Measurements from ENCODE around the gene ACMSD. TPM values are rescaled to one million over a fixed set of nuclear protein-coding genes. Genes with fewer than 3 reads are reported as not detected.

The ACMSD gene
- total RNA-seq, 2 donors from 2014 or later: not detected

DNA sequence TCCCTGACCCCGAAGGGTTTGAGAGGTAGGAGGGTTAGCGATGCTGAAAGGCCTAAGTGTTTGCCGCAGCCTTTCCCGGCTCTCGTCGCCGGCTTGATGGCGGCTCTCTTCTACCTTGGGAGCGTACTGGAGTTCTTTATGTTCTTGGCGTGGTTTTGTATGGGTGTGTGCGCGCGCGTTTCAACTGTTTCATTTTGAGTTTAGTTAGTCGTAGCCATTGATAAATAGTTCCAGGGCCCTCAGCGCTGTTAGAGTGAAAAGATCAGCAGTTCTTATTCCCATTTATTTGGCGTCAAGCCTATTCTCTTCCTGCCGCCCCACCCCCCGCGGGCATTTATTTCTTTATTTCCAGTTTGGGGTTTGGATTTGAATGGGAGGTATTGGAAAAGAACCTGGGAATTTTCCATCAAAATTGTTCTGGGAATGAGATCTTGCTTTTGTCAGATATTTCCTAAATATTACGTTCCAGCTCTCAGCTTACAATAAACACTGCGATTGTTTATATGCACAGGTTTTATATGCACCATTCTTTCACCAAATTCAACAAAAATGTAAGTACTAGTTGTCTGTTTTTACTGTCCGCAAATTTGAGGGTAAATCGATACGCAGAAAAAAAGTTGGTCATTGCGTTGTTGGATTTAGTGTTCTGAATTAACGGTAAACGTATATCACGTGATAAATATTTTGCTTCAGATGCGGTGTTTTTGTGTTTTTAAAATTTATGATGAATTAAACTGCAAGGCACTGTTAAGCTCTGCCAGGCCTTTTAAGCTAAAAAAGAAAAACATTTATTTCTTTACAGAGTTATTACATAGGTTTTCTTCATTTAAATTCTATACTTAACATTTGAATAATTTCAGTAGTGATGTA, 81.2 kb downstream of the ACMSD start:
- Mint-ChIP-seq H3K4me3 (peak overlapping the region; percentile 99), H3K4me1 (peaks cover 33% of the 10 kb centered on the region), H3K36me3 (ENCODE audit: low read depth) (peaks cover 9% of the 10 kb centered on the region), H3K27ac (peak overlapping the region; percentile 100), H3K27me3 (no peaks in the 10 kb centered on the region)
- peak; percentile 12 to 24 (median 15) for DNase-seq
- ATAC-seq: no peak
- H3K9me3 ChIP-seq (ENCODE audit: control insufficient read depth, low read length, poor library complexity, severe bottlenecking): no peaks in the 10 kb centered on the region

DNA sequence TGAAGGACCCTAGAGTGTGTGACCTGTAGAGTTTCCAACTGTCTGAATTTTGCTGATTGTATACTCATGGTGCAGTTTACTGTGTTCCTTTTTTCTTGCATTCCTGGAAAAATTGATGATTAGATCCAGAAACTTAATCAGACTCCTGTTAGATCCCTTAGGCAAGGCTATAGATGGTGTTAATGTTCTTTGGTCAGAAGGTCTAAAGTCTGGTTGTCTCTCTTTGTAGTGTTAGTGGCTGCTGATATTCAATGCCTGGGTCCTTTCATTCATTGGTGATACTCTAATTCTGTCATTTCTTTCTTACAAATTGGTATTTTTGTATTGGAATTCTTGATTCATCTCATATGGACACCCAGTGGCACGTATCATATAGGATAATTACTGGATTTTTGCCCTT, 86.5 kb downstream of the ACMSD start:
- Mint-ChIP-seq H3K4me3 (no peak overlapping the region), H3K27ac (peak overlapping the region; percentile 80), H3K4me1 (peaks cover 48% of the 10 kb centered on the region), H3K36me3 (ENCODE audit: low read depth) (peaks cover 4% of the 10 kb centered on the region), H3K27me3 (no peaks in the 10 kb centered on the region)
- no peak for DNase-seq
- no peak for ATAC-seq
- H3K9me3 ChIP-seq (ENCODE audit: control insufficient read depth, low read length, poor library complexity, severe bottlenecking): no peaks in the 10 kb centered on the region

GRCh38 chr2:134926231-134926931, 88.0 kb downstream of the ACMSD start:
- Mint-ChIP-seq H3K27me3 (no peaks in the 10 kb centered on the region), H3K27ac (peak overlapping the region; percentile 74), H3K4me3 (peak overlapping the region; percentile 80), H3K4me1 (peaks cover 58% of the 10 kb centered on the region), H3K36me3 (ENCODE audit: low read depth) (peaks cover 4% of the 10 kb centered on the region)
- ATAC-seq (no peak), DNase-seq (no peak)
- H3K9me3 ChIP-seq (ENCODE audit: control insufficient read depth, low read length, poor library complexity, severe bottlenecking): no peaks in the 10 kb centered on the region

DNA sequence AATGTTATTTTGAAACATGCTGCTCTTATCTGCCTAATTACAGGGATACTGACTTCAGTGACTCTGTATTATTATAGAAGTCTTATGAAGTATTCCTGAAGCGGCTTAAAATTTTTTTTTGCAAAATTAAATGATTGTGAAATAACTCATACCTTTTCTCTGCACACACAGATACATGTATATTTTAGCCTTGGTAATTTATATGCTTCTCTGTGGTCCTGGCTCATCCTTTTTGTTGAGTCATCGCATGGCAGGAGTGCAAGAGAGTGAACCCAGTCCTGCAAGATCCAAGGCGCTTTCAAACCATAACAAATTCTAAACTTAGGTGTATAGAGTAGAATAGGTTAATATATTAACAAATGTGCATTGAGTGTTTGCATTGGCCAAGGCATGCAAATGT, 88.8 kb downstream of the ACMSD start:
- no peak overlapping the region for H3K27ac Mint-ChIP-seq
- H3K9me3 ChIP-seq (ENCODE audit: control insufficient read depth, low read length, poor library complexity, severe bottlenecking): no peaks in the 10 kb centered on the region
- no peak for ATAC-seq
- H3K27me3 Mint-ChIP-seq: no peaks in the 10 kb centered on the region
- peaks cover 57% of the 10 kb centered on the region for H3K4me1 Mint-ChIP-seq
- H3K4me3 Mint-ChIP-seq: no peak overlapping the region
- peaks cover 4% of the 10 kb centered on the region for H3K36me3 Mint-ChIP-seq (ENCODE audit: low read depth)
- no peak for DNase-seq

DNA sequence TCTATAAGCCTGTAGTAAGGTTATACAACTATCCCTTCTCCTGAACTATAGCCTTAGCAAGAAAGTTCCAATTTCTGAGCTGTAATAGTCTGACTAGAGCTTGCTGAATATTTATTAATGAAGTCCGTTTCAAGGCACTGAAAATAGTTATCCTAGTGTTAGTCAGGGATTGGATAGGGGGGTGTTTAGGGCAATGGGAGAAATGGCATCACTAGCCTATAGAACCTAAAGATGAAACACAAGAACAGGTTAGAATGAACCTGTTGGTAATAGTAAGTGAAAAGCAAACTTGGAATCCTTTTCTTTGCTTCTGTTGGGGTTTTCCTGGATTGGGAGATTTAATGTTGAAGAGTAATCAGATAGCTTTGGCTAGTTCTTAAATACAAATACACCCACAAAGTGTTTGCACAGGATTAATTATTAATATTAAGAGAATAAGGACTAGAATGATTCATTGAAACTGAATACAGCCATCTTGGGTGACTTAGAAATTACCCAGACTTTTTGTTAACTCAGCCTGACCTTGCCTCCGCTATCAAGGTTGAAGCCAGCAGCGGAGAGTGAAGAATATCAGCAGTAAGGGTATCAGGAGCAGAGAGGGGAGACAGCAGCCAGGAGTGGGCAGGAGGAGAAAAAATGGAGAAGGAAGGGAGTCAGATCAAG, 94.6 kb downstream of the ACMSD start:
- no peak for ATAC-seq
- Mint-ChIP-seq H3K27ac (peak overlapping the region; percentile 83), H3K36me3 (ENCODE audit: low read depth) (peaks cover 5% of the 10 kb centered on the region), H3K27me3 (no peaks in the 10 kb centered on the region), H3K4me1 (peaks cover 43% of the 10 kb centered on the region), H3K4me3 (peak overlapping the region; percentile 68)
- no peaks in the 10 kb centered on the region for H3K9me3 ChIP-seq (ENCODE audit: control insufficient read depth, low read length, poor library complexity, severe bottlenecking)
- DNase-seq: no peak

DNA sequence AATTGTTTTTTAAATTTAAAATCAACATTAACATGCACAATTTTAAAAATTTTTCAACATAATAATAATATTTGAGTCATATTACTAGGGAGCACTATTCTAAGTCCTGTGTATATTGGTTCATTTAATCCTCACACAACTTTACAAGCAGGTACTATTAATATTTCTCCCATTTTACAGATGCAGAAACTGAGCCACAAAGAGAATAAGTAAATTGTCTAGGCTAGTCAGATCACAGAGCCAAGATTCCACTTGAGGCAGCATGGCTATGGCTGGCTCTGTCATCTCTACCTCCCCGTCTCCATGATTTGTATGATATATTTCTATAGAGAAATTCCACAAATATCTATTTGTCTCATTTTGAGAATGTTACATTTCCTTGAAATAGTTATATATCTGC, 95.3 kb downstream of the ACMSD start:
- no peak overlapping the region for H3K4me3 Mint-ChIP-seq

DNA sequence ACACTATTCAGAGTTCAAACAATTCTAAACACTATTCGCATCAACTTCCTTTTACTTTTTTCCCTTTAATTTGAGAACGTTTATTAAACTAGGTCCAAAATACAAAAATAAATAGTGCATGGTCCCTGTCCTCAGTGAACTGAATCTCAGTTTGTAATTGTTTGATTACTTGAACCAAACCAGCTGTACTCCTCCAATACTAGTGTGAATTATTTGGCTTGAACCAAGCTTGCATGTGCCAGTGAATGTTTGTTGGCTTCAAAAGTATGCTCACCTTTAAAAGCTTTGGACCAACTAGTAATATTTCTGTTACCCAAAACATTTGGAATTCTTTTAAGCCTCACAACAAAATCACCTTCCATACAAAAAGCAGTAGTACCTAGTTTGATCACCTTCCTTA, 95.7 kb downstream of the ACMSD start:
- H3K27ac Mint-ChIP-seq: peak overlapping the region; percentile 11
- H3K27me3 Mint-ChIP-seq: no peaks in the 10 kb centered on the region
- ATAC-seq (no peak), DNase-seq (no peak)
- H3K36me3 Mint-ChIP-seq (ENCODE audit: low read depth): peaks cover 5% of the 10 kb centered on the region
- no peak overlapping the region for H3K4me3 Mint-ChIP-seq
- no peaks in the 10 kb centered on the region for H3K9me3 ChIP-seq (ENCODE audit: control insufficient read depth, low read length, poor library complexity, severe bottlenecking)
- H3K4me1 Mint-ChIP-seq: peaks cover 39% of the 10 kb centered on the region

More for the DNA sequence above, 95.3 kb downstream of the ACMSD start:
- DNase-seq (no peak), ATAC-seq (no peak)
- Mint-ChIP-seq H3K36me3 (ENCODE audit: low read depth) (peaks cover 5% of the 10 kb centered on the region), H3K27me3 (no peaks in the 10 kb centered on the region), H3K4me1 (peaks cover 40% of the 10 kb centered on the region), H3K27ac (peak overlapping the region; percentile 83)
- no peaks in the 10 kb centered on the region for H3K9me3 ChIP-seq (ENCODE audit: control insufficient read depth, low read length, poor library complexity, severe bottlenecking)

DNA sequence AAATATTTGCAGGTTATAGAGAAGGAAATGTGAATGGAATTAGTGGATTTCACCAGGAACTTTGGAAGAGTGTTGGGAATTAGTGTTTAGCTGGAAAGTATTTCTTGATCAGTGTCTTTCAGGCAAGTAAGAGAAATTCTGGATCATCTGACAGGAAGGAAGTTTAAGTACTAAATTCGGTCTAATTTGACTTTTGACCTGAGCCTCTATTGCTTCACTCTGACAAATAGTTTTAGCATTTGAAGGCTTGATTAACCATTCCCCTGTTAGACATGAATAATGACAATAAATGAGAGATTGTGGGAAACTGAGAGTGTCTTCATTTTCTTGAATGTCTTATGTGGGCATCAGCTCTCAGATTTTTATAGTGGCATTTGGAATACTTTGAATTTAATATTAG, 96.2 kb downstream of the ACMSD start:
- H3K27me3 Mint-ChIP-seq: no peaks in the 10 kb centered on the region
- H3K36me3 Mint-ChIP-seq (ENCODE audit: low read depth): peaks cover 5% of the 10 kb centered on the region
- DNase-seq (no peak), ATAC-seq (no peak)
- no peak overlapping the region for H3K4me3 Mint-ChIP-seq
- peaks cover 38% of the 10 kb centered on the region for H3K4me1 Mint-ChIP-seq
- peak overlapping the region; percentile 11 for H3K27ac Mint-ChIP-seq
- no peaks in the 10 kb centered on the region for H3K9me3 ChIP-seq (ENCODE audit: control insufficient read depth, low read length, poor library complexity, severe bottlenecking)

- H3K27ac Mint-ChIP-seq: no peak overlapping the region
- H3K36me3 Mint-ChIP-seq (ENCODE audit: low read depth): peaks cover 7% of the 10 kb centered on the region
- peaks cover 21% of the 10 kb centered on the region for H3K4me1 Mint-ChIP-seq
- no peak overlapping the region for H3K4me3 Mint-ChIP-seq
- ATAC-seq: no peak
- H3K9me3 ChIP-seq (ENCODE audit: control insufficient read depth, low read length, poor library complexity, severe bottlenecking): no peaks in the 10 kb centered on the region
- DNase-seq: no peak
- H3K27me3 Mint-ChIP-seq: no peaks in the 10 kb centered on the region
These were observed 98.3 kb downstream of the ACMSD start for GRCh38 chr2:134936691-134937090.

DNA sequence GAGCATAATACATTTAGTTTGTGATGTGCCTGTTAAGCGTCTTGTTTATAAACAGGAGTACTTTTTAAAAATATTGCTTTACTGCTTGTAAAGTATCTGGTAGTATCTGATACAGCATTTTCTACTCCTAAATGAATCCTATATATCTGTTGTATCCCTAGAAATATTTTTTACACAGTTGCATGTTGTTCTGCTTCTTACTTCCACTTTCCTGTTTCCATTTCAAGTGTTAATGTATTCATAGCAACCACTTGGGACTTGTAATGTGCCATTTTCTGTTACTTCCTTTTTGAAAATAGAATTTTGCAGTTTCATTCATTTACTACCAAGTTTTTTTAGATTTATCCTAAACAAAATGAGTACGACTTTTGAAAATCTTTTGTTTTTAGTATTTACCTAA, 105.1 kb downstream of the ACMSD start:
- H3K4me3 Mint-ChIP-seq: no peak overlapping the region
- H3K4me1 Mint-ChIP-seq: peaks cover 7% of the 10 kb centered on the region
- no peak overlapping the region for H3K27ac Mint-ChIP-seq
- no peak for DNase-seq
- H3K36me3 Mint-ChIP-seq (ENCODE audit: low read depth): peaks cover 2% of the 10 kb centered on the region
- H3K9me3 ChIP-seq (ENCODE audit: control insufficient read depth, low read length, poor library complexity, severe bottlenecking): no peaks in the 10 kb centered on the region
- ATAC-seq: no peak
- H3K27me3 Mint-ChIP-seq: no peaks in the 10 kb centered on the region

GRCh38 chr2:134944975-134945374, 106.6 kb downstream of the ACMSD start:
- ATAC-seq: no peak

GRCh38 chr2:134946073-134946472, 107.7 kb downstream of the ACMSD start:
- Mint-ChIP-seq H3K4me3 (no peak overlapping the region), H3K4me1 (peaks cover 10% of the 10 kb centered on the region), H3K27ac (peak overlapping the region; percentile 49), H3K27me3 (no peaks in the 10 kb centered on the region), H3K36me3 (ENCODE audit: low read depth) (peaks cover 2% of the 10 kb centered on the region)
- DNase-seq (no peak), ATAC-seq (no peak)
- no peaks in the 10 kb centered on the region for H3K9me3 ChIP-seq (ENCODE audit: control insufficient read depth, low read length, poor library complexity, severe bottlenecking)

More at GRCh38 chr2:134944975-134945374, 106.6 kb downstream of the ACMSD start:
- H3K9me3 ChIP-seq (ENCODE audit: control insufficient read depth, low read length, poor library complexity, severe bottlenecking): no peaks in the 10 kb centered on the region
- peaks cover 8% of the 10 kb centered on the region for H3K4me1 Mint-ChIP-seq
- peak overlapping the region; percentile 49 for H3K27ac Mint-ChIP-seq
- H3K36me3 Mint-ChIP-seq (ENCODE audit: low read depth): peaks cover 3% of the 10 kb centered on the region
- H3K27me3 Mint-ChIP-seq: no peaks in the 10 kb centered on the region
- DNase-seq: no peak
- H3K4me3 Mint-ChIP-seq: peak overlapping the region; percentile 7

Data from T-helper 17 cell (primary cell).